Urinary bladder (tissue), 4 donors: ENCODE results near the gene TMOD2. TPM values are rescaled to one million over a fixed set of nuclear protein-coding genes. Genes with fewer than 3 reads are reported as not detected.
"Not testable (repeated sequence)": the region's sequence is repeated elsewhere in the genome, so short reads cannot be mapped to it uniquely, and the experiment has no call there.

Experiments used
- DNase-seq: peaks from one replicate; pipeline ENCODE4 v3.0.0-alpha.2; 2015; ENCODE audit errors: extremely low spot score
- H3K27ac ChIP-seq: one replicate; pipeline ENCODE4 v1.5.1; 2013; ENCODE audit warnings: low read depth, mild to moderate bottlenecking, moderate library complexity
- H3K36me3 ChIP-seq: one replicate; pipeline ENCODE4 v1.6.1; 2013; ENCODE audit warnings: mild to moderate bottlenecking, moderate library complexity; ENCODE audit not compliant: insufficient read depth
- H3K4me1 ChIP-seq: one replicate; pipeline ENCODE4 v1.6.1; 2013; ENCODE audit warnings: mild to moderate bottlenecking, moderate library complexity; ENCODE audit not compliant: insufficient read depth
- H3K4me3 ChIP-seq: one replicate; pipeline ENCODE4 v1.5.1; 2013; ENCODE audit warnings: low read depth, low read length
- whole genome bisulfite sequencing: extraction: QIAGEN DNeasy Blood & Tissue Kit; methylation state at CpG from one replicate; pipeline ENCODE4 v1.1.7; 2013; 5-methylcytosine and 5-hydroxymethylcytosine counted together
- polyA plus RNA-seq: library from polyadenylated mRNA; stranded (reverse); fragments of 200-250 nt; gene quantifications from one replicate; pipeline ENCODE4 v1.2.3, GENCODE V29; 2013
- total RNA-seq: library from RNA; depleted of rRNA; stranded (reverse); fragments of >200 nt; gene quantifications from one replicate; pipeline ENCODE4 v1.2.3, GENCODE V29; 2014
- donor health status: healthy with polysubstance abuse.
- donor health status: healthy.

Gene TMOD2
- total and polyA plus RNA-seq, 2 donors, result 5.7 to 34.0 TPM

GRCh38 chr15:51770902-51771301, 19.5 kb downstream of the TMOD2 start:
- 70% methylated on average over 3 of the region's 3 CpGs for WGBS
- no peaks in the 10 kb centered on the region for H3K4me1 ChIP-seq
- no peak for DNase-seq
- no peak overlapping the region for H3K4me3 ChIP-seq
- no peaks in the 10 kb centered on the region for H3K36me3 ChIP-seq
- H3K27ac ChIP-seq, result no peak overlapping the region

DNA sequence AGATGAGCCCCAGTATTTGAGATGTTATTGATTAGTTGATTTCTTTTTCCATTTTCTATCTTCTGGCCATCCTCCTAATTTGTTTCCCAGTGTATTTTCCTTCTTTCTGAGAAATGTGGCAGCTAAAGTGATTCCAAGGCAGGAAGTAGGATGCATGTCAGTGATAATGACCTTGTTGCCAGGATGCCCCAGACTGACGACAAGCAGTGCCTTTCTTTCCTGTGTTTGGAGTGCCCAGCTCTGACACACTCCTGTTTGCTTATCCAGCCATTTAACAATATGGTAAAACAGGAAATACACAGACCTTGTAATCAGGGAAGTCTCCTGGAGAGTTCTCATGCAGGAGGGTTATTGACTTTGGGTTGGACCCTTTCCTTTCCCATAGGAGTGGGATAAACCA, 20.4 kb downstream of the TMOD2 start:
- Histone ChIP-seq H3K4me3 (no peak overlapping the region), H3K4me1 (no peaks in the 10 kb centered on the region), H3K36me3 (no peaks in the 10 kb centered on the region), H3K27ac (no peak overlapping the region)
- WGBS, result 59% methylated on average over 1 of the region's 1 CpG
- no peak for DNase-seq

DNA sequence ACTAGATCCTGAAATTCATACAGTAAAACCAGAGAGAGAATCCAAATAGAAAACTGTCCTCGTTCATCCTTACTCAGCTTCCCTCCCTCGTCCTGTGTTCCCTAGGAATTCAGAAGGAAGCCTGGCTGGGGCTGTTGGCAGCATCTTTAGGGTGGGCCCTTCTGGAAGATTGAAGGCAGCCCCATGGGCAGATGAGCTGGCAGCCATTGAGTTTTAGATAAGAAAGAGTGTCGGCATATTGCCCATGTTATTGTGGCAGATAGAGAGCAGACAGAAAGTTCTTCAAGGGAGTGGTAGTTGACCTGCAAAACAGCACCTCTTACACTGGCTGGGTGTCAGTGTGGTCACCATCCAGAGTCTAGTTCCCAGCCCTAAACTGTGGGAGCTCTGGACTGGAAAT, 23.5 kb downstream of the TMOD2 start:
- WGBS, result 71% methylated on average over 3 of the region's 3 CpGs
- H3K4me1 ChIP-seq, result no peaks in the 10 kb centered on the region
- no peak overlapping the region for H3K27ac ChIP-seq
- no peak for DNase-seq
- no peak overlapping the region for H3K4me3 ChIP-seq
- H3K36me3 ChIP-seq, result no peaks in the 10 kb centered on the region

DNA sequence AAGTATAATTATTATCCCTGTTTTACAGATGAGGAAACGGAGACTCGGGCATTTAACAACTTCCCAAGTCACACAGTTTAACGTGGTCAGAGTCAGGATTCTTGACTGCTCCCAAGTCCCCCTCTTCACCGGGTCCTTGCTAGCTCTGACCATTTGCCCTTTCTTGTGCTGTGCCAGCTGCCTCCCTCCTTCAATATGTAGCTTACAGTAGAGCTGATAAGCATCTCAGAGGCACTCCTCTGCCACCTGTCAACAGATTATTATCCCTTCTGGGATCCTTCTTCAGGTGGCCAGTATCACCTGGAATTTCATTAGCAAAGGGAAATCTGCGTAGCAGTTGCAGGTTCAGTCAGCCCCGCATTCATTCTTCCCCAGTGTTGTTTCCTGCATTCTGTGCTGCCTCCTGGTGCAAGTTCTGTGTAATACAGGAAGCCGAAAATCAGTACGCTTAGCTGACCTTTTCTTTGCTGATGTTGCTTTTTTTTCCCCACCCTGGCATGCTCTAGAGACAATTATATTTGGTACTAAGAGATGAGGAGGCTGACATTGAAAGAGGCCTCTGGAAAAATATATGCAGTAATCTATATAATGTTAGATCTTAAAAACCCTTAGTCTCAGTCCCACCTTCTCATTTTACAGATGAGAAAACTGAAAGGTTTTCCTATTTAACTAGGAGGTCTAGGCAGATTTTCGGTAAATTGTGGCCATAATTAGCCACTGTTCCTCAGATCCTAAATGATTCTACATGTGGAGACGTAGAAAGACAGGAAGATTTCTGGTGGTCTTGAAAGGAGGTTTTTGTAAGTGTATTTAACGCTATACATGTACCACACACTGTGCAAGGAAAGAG, 24.8 kb downstream of the TMOD2 start:
- Histone ChIP-seq H3K27ac (no peak overlapping the region), H3K4me1 (no peaks in the 10 kb centered on the region), H3K36me3 (no peaks in the 10 kb centered on the region), H3K4me3 (no peak overlapping the region)
- DNase-seq, result no peak
- WGBS, result 56% methylated on average over 11 of the region's 11 CpGs

GRCh38 chr15:51776952-51777569, 25.7 kb downstream of the TMOD2 start:
- DNase-seq, result peak; percentile 53
- no peaks in the 10 kb centered on the region for H3K36me3 ChIP-seq
- no peak overlapping the region for H3K4me3 ChIP-seq
- WGBS, result 58% methylated on average over 6 of the region's 6 CpGs
- no peak overlapping the region for H3K27ac ChIP-seq
- H3K4me1 ChIP-seq, result no peaks in the 10 kb centered on the region

DNA sequence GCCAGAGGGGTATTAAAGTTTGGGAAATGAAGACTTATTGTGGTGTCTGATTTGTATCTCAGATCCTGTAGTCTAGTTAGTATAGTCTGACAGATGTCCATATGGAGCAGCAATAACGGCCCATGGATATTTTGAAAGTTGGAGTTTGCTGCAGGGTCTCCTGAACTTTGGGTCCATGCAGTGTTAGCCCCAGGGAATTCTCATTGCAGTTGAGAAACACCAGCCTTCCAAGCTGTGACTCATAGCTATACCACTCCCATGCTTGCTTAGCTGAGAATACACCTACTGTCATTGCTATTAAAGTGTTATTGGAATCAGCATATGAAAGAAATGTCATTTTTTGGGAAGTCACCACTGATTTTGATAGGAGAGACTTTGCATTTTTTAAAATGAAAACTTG, 29.2 kb downstream of the TMOD2 start:
- Histone ChIP-seq H3K4me3 (no peak overlapping the region), H3K4me1 (no peaks in the 10 kb centered on the region), H3K36me3 (no peaks in the 10 kb centered on the region), H3K27ac (no peak overlapping the region)
- no peak for DNase-seq
- 86% methylated on average over 1 of the region's 1 CpG for WGBS

DNA sequence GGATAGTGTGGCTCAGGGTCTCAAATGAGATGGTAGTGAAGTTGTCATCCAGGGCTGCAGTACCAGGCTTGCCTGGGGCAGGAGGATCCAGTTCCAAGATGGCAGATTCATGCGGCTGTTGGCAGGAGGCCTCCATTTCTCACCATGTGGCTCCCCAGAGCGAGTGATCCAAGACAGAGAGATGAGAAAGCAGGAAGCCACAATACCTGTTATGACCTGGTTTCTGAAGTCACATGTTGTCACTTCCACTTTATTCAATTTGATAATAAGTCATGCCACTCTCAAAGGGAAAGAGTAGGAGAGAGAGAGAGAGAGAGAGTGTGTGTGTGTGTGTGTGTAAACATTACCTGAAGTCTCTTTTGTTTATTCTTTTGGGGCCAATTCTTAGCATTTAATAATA, 30.1 kb downstream of the TMOD2 start:
- H3K4me1 ChIP-seq, result no peaks in the 10 kb centered on the region
- no peak for DNase-seq
- H3K36me3 ChIP-seq, result no peaks in the 10 kb centered on the region
- WGBS, result 74% methylated on average over 2 of the region's 2 CpGs
- H3K4me3 ChIP-seq, result no peak overlapping the region
- H3K27ac ChIP-seq, result no peak overlapping the region

DNA sequence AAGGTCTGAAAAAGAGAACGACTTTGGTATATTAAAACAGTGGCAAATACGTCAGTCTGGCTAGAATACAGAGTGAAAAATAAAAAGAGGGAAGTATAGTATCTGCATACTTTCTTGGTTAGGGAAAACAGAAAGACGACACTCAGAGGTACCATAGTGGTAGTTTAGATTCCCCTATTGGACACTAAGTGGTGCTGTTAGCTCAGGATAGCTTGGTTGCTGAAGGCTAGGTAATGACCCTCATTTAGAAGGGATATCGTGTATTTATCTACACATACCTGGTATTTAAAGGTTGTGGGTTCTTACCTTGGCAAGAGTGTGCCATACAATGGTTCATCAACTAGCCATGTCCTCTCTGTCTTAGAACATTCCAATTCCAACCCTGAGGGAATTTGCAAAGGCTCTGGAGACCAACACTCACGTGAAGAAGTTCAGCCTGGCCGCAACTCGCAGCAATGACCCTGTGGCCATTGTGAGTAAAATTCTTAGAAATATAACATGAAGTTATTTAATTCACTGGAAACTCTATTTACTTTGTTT, 31.0 kb downstream of the TMOD2 start:
- Histone ChIP-seq H3K27ac (no peak overlapping the region), H3K4me1 (no peaks in the 10 kb centered on the region), H3K4me3 (no peak overlapping the region), H3K36me3 (no peaks in the 10 kb centered on the region)
- 82% methylated on average over 7 of the region's 7 CpGs for WGBS
- no peak for DNase-seq

- no peak overlapping the region for H3K27ac ChIP-seq
- H3K36me3 ChIP-seq, result no peaks in the 10 kb centered on the region
- WGBS, result 94% methylated on average over 3 of the region's 3 CpGs
- no peaks in the 10 kb centered on the region for H3K4me1 ChIP-seq
- no peak for DNase-seq
- no peak overlapping the region for H3K4me3 ChIP-seq
Observed at GRCh38 chr15:51783967-51784366, 32.6 kb downstream of the TMOD2 start.

DNA sequence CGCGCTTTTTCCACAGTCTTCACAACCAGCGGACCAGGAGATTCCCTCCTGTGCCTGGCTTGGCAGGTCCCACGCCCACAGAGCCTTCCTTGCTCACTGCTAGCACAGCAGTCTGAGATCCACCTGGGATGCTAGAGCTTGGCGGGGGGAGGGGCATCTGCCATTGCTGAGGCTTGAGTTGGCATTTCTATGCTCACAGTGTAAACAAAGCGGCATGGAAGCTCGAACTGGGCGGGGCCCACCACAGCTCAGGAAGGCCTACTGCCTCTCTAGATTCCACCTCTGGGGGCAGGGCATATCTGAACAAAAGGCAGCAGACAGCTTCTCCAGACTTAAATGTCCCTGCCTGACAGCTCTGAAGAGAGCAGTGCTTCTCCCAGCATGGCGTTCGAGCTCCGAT, 35.7 kb downstream of the TMOD2 start:
- WGBS, result 93% methylated on average over 11 of the region's 11 CpGs
- not testable (repeated sequence) for H3K4me1 ChIP-seq, H3K27ac ChIP-seq, H3K36me3 ChIP-seq, DNase-seq, H3K4me3 ChIP-seq

DNA sequence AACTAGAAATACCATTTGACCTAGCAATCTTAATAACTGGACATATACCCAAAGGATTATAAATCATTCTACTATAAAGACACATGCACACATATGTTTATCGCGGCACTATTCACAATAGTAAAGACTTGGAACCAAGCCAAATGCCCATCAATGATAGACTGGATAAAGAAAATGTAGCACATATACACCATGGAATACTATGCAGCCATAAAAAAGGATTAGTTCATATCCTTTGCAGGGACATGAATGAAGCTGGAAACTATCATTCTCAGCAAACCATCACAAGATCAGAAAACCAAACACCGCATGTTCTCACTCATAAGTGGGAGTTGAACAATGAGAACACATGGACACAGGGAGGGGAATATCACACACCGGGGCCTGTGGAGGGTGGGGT, 41.1 kb downstream of the TMOD2 start:
- H3K36me3 ChIP-seq, H3K4me3 ChIP-seq, H3K27ac ChIP-seq, DNase-seq, H3K4me1 ChIP-seq: not testable (repeated sequence)
- WGBS, result 97% methylated on average over 4 of the region's 4 CpGs

DNA sequence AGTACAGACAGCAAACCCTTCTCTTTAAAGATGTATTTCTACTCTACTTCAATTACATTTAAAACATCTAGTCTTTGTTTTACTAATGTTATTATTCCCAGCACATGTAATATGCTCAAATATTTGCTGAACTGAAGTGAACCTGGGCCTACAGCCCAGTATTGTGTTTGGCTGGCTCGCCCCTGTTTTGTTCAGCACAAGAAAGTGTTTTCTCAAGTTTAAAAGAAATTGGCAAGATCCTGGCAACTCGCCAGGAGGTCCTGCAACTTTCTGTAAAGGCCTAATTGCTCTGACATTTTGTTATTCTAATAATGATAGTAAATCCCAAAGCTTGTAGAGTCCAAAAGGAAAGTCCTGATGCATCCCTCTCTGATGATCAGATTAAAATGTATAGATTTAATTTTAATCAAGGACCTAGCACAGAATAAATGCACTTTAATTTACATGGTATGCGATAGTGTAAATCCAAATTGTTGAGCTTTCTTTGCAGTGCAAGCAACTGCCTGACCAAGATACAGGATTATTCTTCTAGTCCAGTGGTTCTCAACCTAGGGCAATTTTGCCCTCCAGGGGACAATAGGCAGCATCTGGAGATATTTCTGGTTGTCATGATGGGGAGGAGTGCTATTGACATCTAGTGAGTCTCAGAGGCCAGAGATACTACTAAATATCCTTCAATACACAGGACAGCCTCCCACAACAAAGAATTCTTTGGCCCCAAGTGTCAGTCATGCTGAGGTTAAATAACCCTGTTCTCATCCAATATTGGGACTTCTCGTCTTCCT, 42.3 kb downstream of the TMOD2 start:
- Histone ChIP-seq H3K4me1 (no peaks in the 10 kb centered on the region), H3K36me3 (no peaks in the 10 kb centered on the region), H3K27ac (no peak overlapping the region), H3K4me3 (no peak overlapping the region)
- DNase-seq, result no peak
- WGBS, result 57% methylated on average over 4 of the region's 4 CpGs

DNA sequence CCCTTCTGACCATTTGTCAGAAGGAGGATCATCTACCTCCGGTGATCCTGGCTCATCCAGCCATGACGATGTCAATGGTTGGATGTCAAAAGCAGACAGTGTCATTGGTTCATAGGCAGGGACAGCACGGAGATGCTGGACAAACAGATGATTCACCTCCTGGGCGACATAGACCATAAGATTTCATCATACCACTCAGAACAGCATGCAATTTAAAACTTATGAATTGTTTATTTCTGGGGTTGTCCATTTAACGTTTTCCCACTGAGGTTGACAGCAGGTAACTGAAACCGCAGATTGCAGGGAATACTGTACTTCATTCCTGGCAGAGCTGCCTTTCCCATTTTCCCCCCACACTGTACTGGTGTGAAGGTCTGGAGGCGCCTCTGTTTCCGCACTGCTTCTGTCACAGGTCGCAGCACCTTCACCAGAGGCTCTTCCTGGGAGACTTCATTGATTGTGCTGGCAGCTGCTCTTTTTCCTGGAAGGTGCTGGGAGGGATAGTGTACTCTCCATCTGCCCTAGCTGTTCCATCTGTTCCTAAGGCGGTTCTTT, 45.5 kb downstream of the TMOD2 start:
- Histone ChIP-seq H3K27ac (no peak overlapping the region), H3K36me3 (no peaks in the 10 kb centered on the region), H3K4me3 (no peak overlapping the region), H3K4me1 (no peaks in the 10 kb centered on the region)
- WGBS, result 87% methylated on average over 10 of the region's 10 CpGs
- DNase-seq, result no peak
